Posterior cingulate gyrus (tissue), 11 donors: ENCODE results near the gene C13orf46.

ENCODE experiments used
- DNase-seq, 10 donors: peaks; one replicate each; pipeline versions ENCODE4 v3.0.0 to v3.0.0-alpha.2; 2020 to 2021; ENCODE audit warnings: mixed read lengths in 3 of 10
- intact Hi-C: fragments of 100-400 bp; cut with DNase I; formaldehyde crosslinking; loops from one replicate; pipeline ENCODE4 v1.15.1; 2023

The C13orf46 gene

DNA sequence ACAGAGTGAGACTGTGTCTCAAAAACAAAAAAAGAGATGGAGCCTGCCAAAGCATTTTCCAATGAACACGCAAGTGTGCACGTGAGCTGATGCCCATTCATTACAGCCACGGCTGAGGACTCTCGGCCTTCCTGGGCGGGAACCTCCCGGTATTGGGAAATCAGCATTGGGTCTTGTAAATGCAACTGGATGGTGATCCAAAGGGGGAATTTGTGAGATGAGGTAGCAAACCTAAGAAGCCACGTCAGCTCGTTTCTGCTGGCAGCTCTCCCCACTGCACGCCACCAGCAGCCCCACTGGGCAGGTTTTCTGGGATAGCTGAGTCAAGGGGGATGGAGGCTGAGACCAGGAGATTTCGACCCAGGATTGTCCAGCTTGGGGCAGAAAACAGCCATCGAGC, 11.5 kb downstream of the C13orf46 start:
- DNase-seq = peak in 4 of 10 donors; percentile 5 to 62 (median 44)
- intact Hi-C loops = no loop called here

- intact Hi-C loops = no loop called here
- DNase-seq = peak in 2 of 10 donors; percentile 7 to 34
Measured at GRCh38 chr13:113960276-113960948, 13.5 kb downstream of the C13orf46 start.

GRCh38 chr13:113959198-113959597, 14.7 kb downstream of the C13orf46 start:
- DNase-seq = no peak
- intact Hi-C loops = no loop called here

GRCh38 chr13:113958373-113958772, 15.5 kb downstream of the C13orf46 start:
- intact Hi-C loops = no loop called here
- DNase-seq = peak in 2 of 10 donors; percentile 37 to 54

DNA sequence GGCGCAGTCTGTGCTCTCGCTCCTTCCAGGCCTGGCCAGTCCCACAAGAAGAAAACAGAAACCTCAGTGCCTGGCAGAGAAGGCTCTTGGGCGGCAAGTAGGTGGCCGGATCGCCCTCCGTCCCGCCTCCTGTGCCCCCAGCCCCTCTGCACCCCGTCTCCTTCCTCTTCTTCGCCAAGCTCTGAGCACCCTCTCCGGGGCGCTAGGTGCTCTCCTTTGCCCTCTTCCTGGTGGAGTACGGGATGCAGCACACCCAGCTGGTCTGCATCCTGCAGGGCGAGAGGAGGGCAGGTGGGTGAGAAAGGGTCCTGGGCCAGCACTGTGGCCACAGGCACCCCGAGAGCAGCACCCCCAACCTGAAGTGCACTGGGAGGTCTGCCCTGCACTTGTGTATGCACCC, 17.3 kb downstream of the C13orf46 start:
- peak in 3 of 10 donors; percentile 3 to 70 (median 48) for DNase-seq
- intact Hi-C loops = no loop called here

GRCh38 chr13:113955691-113956090, 18.2 kb downstream of the C13orf46 start:
- intact Hi-C loops = no loop called here
- peak in 2 of 10 donors; percentile 31 to 59 for DNase-seq

GRCh38 chr13:113955235-113955634, 18.6 kb downstream of the C13orf46 start:
- intact Hi-C loops = no loop called here
- DNase-seq = peak in 3 of 10 donors; percentile 12 to 73 (median 24)

DNA sequence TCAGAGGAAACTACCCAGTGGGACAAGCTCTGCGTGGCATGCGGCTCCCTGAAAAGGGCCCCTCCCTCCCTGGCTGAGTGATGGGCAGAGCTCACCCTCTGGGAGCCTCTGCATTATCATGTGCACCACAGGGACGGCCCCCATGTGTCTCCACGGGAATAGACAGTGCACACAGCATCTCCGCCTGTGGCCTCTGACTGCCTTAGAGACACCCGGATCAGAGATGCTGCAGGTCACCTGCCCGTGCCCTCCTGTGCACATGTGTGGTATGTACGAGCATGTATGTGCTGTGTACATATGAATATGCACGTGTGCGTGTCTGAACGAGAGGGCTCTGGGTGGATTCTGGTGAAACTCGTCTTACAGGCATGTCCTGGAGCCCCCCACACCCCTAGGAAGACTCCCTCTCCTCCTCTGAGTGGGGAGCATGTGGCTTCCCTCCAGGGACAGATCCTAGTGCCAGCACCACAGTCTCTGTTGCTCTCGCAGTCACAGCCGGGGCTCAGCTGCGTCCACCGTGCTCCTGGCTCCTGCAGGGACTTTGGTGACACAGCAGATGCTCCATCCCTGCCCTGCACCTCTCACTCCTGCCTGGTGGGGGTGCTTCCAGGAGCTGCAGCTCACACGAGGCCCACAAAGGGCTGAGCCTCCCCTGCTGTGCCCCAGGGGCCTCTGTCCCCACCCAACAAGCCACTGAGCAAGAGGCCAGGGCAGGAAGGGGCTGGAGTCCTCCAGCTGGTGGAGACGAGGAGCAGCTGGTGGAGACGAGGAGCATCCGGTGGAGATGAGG, 19.6 kb downstream of the C13orf46 start:
- peak in 3 of 10 donors; percentile 35 to 77 (median 42) for DNase-seq
- intact Hi-C loops = no loop called here

DNA sequence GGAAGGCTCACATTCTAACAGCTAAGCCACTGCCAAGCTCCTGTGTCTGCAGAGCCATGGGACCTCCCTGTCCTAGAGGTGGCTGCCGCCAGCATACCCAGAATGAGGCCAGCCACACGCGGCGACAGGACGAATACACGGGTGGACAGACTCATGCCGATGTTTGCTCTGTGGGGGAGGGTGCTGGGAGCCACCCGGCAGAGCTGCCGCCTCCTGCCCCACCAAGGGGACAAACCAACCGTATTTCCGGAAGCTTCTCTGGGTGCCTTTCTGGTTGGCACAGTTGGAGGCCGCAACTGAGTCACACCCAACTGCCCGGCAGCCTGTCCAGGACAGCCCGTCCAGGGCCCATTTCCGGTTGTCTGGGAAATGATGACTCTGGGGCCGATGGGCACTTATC, 20.3 kb downstream of the C13orf46 start:
- peak in 3 of 10 donors; percentile 41 to 52 (median 44) for DNase-seq
- intact Hi-C loops = no loop called here

DNA sequence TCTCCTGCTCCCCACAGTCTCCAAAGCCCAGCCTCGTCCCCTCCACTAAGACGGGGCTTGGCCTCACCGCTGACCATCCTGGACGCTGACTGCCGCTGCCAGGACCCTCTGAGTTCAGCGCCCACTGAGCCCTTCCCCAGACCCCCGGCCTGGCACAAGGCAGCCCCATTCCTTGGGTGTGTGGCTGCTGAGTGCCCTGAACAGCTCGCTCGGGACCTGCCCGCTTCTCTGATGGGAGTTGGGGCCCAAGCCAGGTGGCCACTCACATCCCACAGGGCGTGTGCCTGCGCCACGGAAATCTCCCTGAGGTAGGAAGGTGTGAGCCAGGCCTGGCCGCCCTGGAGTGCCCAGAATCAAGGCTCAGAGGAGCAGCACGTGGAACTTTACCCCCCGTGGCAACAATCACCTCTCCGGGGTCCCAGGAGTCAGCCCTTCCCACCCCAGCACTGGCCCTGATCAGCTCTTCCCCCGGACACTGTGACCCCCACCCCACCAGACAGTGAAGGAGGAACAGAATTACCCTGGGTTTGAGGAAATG, 20.8 kb downstream of the C13orf46 start:
- peak in 2 of 10 donors; percentile 52 to 69 for DNase-seq
- intact Hi-C loops = no loop called here

DNA sequence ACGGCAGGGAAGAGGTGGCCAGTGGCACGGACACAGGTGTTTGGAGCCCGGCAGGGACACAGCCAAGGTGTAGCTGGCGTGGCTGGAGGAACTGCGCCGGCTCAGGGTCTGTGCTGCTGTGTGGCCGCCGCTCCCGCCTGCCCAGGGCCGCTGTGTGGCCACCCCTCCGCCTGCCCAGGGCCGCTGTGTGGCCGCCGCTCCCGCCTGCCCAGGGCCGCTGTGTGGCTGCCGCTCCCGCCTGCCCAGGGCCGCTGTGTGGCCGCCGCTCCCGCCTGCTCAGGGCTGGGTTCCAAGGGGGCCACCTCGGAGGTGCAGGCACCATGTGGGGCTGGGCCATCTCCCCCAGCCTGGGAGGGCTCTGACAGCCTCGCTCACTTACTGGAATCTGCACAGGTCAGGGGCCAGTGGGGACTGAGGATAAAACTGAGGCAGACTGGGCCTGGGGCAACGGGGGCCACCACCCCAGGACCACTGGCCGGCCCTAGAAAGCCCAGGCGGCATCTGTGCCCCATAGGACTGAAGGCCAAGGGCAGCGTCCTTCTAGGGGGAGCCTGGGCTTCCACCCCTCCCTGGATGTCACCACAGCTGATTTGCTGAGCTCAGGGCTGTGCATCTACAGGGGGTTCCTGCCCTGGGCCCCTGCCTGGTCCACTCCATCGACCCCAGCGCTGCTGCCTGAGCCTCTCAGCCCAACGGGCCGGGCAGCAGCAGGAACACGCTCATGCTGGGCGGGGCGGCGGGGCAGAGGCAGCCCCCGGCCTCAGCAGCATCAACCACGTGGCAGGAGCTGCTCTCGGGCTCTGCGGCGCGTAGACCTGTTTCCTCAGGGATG, 21.5 kb downstream of the C13orf46 start:
- peak in 4 of 10 donors; percentile 19 to 75 (median 60) for DNase-seq
- intact Hi-C loops = no loop called here

- intact Hi-C loops = loop anchor here (1.0 kb wide), 1 partner anchor 275 kb away; no protein-coding TSS in a partner anchor
- peak; percentile 59 to 96 (median 74) for DNase-seq
Measured at GRCh38 chr13:113951246-113951999, 22.5 kb downstream of the C13orf46 start.

- intact Hi-C loops = loop anchor here (1.0 kb wide), 1 partner anchor 276 kb away; no protein-coding TSS in a partner anchor
Measured at GRCh38 chr13:113950451-113951245, 23.2 kb downstream of the C13orf46 start.

GRCh38 chr13:113949546-113949945, 24.3 kb downstream of the C13orf46 start:
- intact Hi-C loops = loop anchor here (5.0 kb wide), 1 partner anchor 132 kb away; no protein-coding TSS in a partner anchor
- DNase-seq = peak in 4 of 10 donors; percentile 17 to 63 (median 54)

More at GRCh38 chr13:113950451-113951245, 23.2 kb downstream of the C13orf46 start:
- peak in 4 of 10 donors; percentile 12 to 83 (median 59) for DNase-seq

GRCh38 chr13:113948034-113948742, 25.7 kb downstream of the C13orf46 start:
- DNase-seq = peak in 3 of 10 donors; percentile 26 to 63 (median 35)
- intact Hi-C loops = loop anchor here (5.0 kb wide), 1 partner anchor 131 kb away; no protein-coding TSS in a partner anchor

GRCh38 chr13:113947311-113948033, 26.4 kb downstream of the C13orf46 start:
- DNase-seq = peak; percentile 37 to 94 (median 58)
- intact Hi-C loops = loop anchor here (5.0 kb wide), 1 partner anchor 130 kb away; no protein-coding TSS in a partner anchor
